HUES64 (cell line): ENCODE measurements around the gene CYTH4.

Experiments used
- H3K27ac ChIP-seq: 2 replicates; pipeline ENCODE4 v1.7.0; 2013; ENCODE audit warnings: low read depth, low read length, inconsistent platforms
- H3K27me3 ChIP-seq: 2 replicates; pipeline ENCODE4 v1.6.1; 2013; ENCODE audit warnings: mild to moderate bottlenecking, low read length; ENCODE audit not compliant: insufficient read depth
- H3K36me3 ChIP-seq: 2 replicates; pipeline ENCODE4 v1.6.1; 2013; ENCODE audit warnings: mild to moderate bottlenecking, low read length; ENCODE audit not compliant: insufficient read depth
- H3K4me1 ChIP-seq: 2 replicates; pipeline ENCODE4 v1.6.1; 2013; ENCODE audit warnings: mild to moderate bottlenecking, low read length, moderate library complexity; ENCODE audit not compliant: insufficient read depth
- H3K4me3 ChIP-seq: 2 replicates; pipeline ENCODE4 v1.5.1; 2013; ENCODE audit warnings: mild to moderate bottlenecking, low read length, moderate library complexity
- H3K9ac ChIP-seq: 2 replicates; pipeline ENCODE4 v1.6.1; 2013; ENCODE audit warnings: mild to moderate bottlenecking, low read depth, low read length
- H3K9me3 ChIP-seq: 2 replicates; pipeline ENCODE4 v1.6.1; 2013; ENCODE audit warnings: low read depth, low read length; ENCODE audit not compliant: insufficient read depth
- WGBS: fragments of 150-250, 120-280 bp; methylation state at CpG from one replicate; pipeline ENCODE4 v1.1.7; 2013; ENCODE audit warnings: missing lambda C conversion rate; 5-methylcytosine and 5-hydroxymethylcytosine counted together

The CYTH4 gene

DNA sequence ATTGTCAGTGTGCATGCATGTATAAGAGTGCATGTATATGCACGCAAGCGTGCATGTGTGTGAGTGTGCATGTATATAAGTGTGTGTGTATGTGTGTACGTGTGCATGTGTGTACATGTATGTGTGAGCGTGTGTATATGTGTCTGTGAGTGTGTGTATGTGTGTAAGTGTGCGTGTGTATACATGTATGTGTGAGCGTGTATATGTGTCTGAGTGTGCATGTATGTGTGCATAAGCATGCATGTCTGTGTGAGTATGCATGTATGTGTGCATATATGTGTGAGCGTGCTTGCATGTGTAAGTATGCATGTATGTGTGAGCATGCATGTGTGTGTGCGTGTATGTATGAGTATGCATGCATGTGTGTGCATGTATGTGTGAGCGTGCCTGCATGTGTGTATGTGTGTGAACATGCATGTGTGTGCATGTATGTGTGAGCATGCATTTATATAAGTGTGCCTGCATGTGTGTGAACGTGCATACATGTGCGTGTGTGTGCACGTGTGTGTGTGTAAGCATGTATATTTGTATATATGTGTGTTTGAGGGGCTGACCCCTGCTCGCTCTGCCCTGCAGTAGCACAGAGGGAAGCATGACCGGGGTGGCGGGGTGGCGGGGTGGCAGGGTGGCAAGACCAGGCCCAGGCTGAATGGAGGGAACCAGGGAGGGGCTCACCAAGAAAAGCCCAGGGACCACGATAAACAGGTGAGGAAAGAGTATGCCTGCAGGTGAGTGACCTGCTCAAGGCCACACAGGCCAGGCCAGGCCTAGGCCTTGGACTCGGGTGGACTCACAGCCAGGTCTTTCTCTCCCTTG lies 26.3 kb downstream of the CYTH4 start:
- Histone ChIP-seq H3K27ac (no peak overlapping the region), H3K9me3 (no peaks in the 10 kb centered on the region), H3K27me3 (0 out of 2 replicates have a peak, but pooled peaks cover 5% of the 10 kb centered on the region), H3K9ac (no peak overlapping the region), H3K4me1 (peaks cover 7% of the 10 kb centered on the region), H3K4me3 (no peak overlapping the region), H3K36me3 (no peaks in the 10 kb centered on the region)
- 87% methylated on average over 18 of the region's 18 CpGs for WGBS

DNA sequence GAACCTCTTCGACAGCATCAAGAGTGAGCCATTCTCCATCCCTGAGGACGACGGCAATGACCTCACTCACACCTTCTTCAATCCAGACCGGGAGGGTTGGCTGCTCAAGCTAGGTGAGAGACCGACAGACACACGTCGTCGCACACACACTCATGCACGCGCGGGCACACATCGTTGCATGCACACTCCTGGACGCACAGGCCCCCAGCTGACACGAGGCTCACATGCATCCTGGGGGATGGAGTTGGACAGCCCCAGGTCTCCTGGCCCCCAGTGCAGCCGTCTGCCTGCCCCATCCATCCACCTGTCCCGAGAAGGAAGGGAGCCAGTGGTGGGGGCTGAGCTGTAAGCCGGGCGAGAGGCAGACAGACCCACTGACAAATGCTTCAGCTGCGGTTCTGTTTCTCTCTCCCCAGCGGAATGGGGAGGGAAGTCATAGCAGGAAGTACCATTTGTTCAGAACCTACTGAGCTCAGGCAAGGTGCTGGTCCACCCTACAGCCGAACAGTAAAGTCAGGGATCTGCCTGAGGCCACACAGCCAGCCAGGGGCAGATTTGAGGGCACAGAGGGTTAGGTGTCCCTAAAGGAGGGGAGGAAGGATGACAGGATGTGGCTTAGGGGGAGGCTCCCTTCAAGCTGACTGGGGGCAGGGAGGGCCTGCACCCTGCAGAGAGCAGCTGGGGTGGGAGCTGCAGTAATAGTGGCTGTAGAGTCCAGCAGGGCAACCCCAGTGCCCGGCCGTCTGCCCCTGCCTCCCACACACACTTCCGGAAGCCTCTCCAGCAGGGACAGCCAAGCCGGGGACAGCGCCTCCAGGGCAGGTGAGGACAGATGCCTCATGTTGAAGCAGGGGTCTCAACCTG lies 27.1 kb downstream of the CYTH4 start:
- no peaks in the 10 kb centered on the region for H3K36me3 ChIP-seq
- peaks cover 4% of the 10 kb centered on the region for H3K4me1 ChIP-seq
- H3K4me3 ChIP-seq: no peak overlapping the region
- no peak overlapping the region for H3K9ac ChIP-seq
- H3K27ac ChIP-seq: no peak overlapping the region
- WGBS: 90% methylated on average over 26 of the region's 26 CpGs
- no peaks in the 10 kb centered on the region for H3K9me3 ChIP-seq
- H3K27me3 ChIP-seq: 0 out of 2 replicates have a peak, but pooled peaks cover 1% of the 10 kb centered on the region

DNA sequence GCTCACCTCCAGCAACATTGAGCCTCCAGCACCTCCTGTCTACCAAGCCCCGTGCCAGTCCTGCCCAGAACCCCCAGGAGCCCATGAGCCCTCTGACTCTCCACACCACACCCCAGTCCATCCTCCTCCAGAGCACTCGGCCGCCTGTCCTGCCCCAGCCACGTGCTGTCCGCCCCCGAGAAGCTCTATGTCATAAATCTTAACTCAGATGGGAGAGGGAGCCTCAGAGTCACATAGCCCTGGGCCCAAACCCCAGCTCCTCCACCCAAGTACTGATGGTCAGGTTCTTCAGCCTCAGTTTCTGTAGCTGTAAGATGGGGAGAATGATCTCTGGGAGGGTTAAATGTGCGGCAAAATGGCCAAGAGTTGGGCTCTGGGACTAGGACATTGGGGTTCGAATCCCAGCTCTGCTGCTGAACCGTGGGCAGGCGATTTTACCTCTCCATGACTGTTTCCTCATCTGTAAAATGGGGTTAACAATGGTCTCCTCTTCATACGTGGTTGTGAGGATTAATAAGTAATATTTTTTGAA lies 27.8 kb downstream of the CYTH4 start:
- Histone ChIP-seq H3K27ac (no peak overlapping the region), H3K4me1 (no peaks in the 10 kb centered on the region), H3K9me3 (no peaks in the 10 kb centered on the region), H3K9ac (no peak overlapping the region), H3K36me3 (no peaks in the 10 kb centered on the region), H3K27me3 (no peaks in the 10 kb centered on the region), H3K4me3 (no peak overlapping the region)
- 90% methylated on average over 11 of the region's 11 CpGs for WGBS

DNA sequence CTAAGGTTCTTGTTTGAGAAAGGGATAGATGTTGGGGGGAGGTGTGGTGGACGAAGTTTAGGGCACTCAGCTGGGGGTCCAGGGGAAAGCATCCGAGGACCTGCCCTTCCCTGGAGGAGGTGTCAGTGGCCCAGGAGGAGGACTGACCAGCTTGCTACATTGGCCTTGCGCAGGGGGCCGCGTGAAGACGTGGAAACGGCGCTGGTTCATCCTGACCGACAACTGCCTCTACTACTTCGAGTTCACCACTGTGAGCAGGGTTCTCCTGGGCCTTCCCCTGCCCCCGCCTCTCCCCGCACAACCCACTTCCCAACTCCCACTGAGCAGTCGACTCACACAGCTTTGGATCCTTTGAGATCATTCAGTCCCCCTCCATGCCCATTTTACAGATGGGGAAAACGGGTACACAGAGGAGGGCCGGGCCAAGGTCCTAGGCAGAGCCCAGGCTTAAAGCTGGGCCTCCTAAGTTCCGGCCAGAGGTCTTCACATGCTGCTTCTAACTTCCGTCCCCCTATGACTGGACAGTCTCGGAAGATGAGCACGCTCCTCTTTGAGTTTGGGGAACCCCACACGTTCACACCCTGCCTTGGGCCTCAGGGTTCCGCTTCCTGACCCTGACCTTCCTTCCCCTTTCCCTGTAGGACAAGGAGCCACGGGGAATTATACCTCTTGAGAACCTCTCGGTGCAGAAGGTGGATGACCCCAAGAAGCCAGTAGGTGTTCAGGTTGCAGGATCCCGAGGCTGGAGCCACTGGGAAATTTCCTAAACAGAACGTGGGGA lies 28.7 kb downstream of the CYTH4 start:
- no peaks in the 10 kb centered on the region for H3K36me3 ChIP-seq
- H3K4me3 ChIP-seq: no peak overlapping the region
- no peak overlapping the region for H3K27ac ChIP-seq
- no peak overlapping the region for H3K9ac ChIP-seq
- H3K4me1 ChIP-seq: no peaks in the 10 kb centered on the region
- 88% methylated on average over 25 of the region's 25 CpGs for WGBS
- no peaks in the 10 kb centered on the region for H3K9me3 ChIP-seq
- H3K27me3 ChIP-seq: no peaks in the 10 kb centered on the region

DNA sequence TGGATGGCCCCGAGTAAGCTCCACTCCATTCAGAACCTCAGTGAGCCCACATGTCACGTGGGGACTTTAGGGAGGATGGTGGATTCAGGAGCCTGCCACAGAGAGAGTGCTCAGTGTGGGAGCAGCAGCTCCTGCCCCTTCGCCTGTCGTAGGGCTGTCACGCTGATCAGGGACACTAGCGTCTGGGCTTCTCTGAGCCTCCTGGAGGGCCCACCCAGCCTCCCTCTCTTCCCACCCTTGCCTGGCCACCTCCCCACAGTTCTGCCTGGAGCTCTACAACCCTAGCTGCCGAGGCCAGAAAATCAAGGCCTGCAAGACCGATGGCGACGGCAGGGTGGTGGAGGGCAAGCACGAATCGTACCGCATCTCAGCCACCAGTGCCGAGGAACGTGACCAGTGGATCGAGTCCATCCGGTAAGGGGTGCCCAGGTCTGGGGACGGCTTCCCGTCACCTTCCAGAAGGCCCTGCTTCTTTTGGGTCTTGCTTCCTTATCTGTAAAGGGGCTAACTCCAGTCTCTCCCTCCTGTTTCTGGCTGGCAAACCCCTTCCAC lies 29.5 kb downstream of the CYTH4 start:
- no peak overlapping the region for H3K9ac ChIP-seq
- H3K9me3 ChIP-seq: no peaks in the 10 kb centered on the region
- no peaks in the 10 kb centered on the region for H3K4me1 ChIP-seq
- no peak overlapping the region for H3K27ac ChIP-seq
- no peaks in the 10 kb centered on the region for H3K27me3 ChIP-seq
- no peaks in the 10 kb centered on the region for H3K36me3 ChIP-seq
- no peak overlapping the region for H3K4me3 ChIP-seq
- WGBS: 88% methylated on average over 19 of the region's 19 CpGs

DNA sequence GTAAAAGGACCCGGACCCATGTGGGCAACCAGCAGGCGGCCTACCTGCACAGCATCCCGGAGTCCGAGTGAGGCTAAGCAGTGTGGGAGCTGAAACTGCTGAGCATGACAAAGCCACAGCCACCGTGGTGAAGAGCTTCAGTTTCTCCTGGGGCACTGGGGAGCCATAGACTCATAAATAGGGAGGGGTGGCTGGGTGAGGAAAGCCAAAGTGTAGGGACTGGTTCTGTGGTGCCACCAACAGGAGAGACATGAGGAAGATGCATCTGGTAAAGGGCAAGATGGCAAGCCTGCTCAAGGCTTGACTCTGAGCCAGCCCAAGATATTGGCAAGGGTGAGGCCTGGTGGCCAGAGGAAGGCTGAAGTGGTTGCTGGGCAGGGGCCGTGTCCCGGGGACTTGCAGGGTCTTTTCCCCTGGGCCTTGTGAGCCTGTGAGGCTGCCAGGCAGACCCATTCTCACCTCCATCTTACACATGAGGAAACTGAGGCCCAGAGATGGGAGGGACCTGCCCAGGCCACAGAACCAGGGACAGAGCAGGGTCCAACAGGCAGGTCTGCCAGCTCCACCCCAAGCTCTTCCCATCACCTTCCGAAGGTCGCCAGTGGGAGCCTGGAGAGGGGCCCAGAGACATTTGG lies 30.4 kb downstream of the CYTH4 start:
- H3K27me3 ChIP-seq: no peaks in the 10 kb centered on the region
- H3K36me3 ChIP-seq: no peaks in the 10 kb centered on the region
- WGBS: 93% methylated on average over 9 of the region's 9 CpGs
- H3K27ac ChIP-seq: no peak overlapping the region
- H3K9ac ChIP-seq: no peak overlapping the region
- H3K9me3 ChIP-seq: no peaks in the 10 kb centered on the region
- H3K4me1 ChIP-seq: no peaks in the 10 kb centered on the region
- H3K4me3 ChIP-seq: no peak overlapping the region

DNA sequence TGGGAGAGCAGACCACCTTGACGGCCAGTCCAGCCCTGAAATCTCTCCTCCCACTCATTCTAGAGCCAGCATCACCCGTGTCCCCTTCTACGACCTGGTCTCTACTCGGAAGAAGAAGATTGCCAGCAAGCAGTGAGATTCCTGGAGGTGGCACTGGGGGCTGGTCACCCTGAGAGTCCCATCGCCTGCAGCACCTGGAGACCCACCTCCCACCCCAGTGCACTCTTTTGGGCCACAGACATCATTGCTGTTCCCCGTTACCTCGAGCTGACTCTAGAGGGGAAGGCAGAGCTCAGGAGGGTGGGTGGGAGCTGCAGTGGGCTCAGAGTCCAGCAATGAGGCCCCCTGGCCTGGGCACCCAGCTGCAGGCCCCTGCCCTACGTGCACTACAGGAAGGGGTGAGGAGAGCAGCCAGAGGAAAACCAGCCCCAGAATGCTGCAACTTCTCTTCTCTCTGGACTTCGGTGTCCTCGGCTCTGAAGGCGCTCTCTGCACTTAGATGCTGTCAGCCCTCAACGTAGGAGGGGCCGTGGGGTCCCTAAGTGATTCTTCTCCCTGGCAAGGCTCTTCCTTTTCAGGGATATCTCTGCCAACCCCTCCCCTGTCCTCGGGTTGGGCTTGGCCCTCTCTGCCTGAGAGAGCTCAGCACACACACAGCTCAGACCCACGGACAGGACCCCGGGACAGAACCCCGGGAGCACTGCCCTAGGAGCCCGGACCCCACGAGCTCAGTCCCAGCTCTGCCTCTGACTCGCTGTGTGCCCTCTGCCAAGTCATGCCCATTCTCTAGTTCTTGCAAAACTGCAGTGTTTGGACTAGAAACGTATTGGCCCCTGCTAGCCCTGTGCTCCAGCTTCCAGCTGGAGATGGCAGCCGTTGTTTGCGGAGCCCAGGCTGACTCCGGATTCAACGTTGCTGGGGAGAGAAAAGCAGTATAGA lies 31.3 kb downstream of the CYTH4 start:
- 85% methylated on average over 25 of the region's 25 CpGs for WGBS
- Histone ChIP-seq H3K27me3 (no peaks in the 10 kb centered on the region), H3K36me3 (no peaks in the 10 kb centered on the region), H3K9me3 (no peaks in the 10 kb centered on the region), H3K27ac (no peak overlapping the region), H3K4me3 (no peak overlapping the region), H3K9ac (no peak overlapping the region), H3K4me1 (no peaks in the 10 kb centered on the region)

DNA sequence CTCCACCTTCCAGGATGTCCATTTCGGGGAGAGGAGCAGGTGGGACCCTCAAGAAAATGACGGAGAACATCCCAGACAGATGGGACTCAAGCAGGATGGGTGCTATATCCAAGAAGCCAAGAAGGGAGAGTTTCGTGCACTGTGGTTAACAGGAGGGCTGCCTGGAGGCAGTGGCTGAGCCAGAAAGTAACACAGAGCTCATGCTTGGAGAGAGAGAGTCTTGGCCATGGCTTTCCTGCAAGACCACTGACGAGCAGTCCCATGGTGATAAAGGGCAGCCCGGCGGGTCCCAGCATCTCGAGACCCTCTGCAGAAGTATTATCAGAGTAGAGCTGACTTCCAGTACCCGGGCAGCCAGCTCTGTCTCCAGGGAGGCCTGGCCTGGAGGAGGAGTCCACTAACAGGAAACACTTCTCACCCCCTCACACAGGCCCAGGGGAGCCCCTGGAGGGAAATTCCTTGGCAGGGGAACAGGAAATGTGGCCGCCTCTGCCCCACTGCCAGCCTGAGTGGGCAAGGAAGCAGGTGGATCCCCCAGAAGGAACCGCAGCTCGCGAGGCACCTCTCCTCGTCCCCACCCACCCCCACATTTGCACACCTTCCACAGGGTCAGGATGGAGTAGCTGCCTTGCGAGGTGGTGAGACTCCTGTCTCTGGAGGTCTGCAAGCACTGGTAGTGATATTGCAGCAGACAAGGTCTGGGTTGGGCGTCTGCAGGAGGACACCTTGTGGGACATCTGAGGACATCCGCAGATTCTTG lies 32.2 kb downstream of the CYTH4 start:
- H3K4me1 ChIP-seq: no peaks in the 10 kb centered on the region
- no peaks in the 10 kb centered on the region for H3K36me3 ChIP-seq
- WGBS: 83% methylated on average over 13 of the region's 16 CpGs
- H3K9ac ChIP-seq: no peak overlapping the region
- H3K9me3 ChIP-seq: no peaks in the 10 kb centered on the region
- H3K4me3 ChIP-seq: no peak overlapping the region
- no peak overlapping the region for H3K27ac ChIP-seq
- H3K27me3 ChIP-seq: no peaks in the 10 kb centered on the region

DNA sequence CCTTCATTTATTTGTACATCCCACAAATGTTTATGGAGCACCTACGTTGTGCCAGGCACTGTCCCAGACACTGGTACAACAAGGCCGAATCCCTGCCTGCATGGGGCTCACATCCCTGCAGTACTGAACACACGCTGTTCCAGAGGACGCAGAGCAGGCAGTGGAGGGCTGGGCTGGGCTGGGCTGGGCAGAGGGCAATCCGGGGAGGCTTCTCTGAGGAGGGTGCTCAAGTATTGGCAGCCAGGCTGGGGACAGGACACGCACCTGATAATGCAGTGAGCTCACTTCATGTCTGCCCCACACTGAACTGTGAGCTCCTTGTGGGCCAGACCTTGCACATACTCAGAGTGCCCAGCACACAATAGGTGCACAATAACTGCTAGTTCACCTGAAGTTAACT lies 34.1 kb downstream of the CYTH4 start:
- H3K27ac ChIP-seq: no peak overlapping the region
- 89% methylated on average over 6 of the region's 6 CpGs for WGBS
- no peak overlapping the region for H3K9ac ChIP-seq
- H3K27me3 ChIP-seq: no peaks in the 10 kb centered on the region
- no peaks in the 10 kb centered on the region for H3K9me3 ChIP-seq
- no peaks in the 10 kb centered on the region for H3K4me1 ChIP-seq
- no peak overlapping the region for H3K4me3 ChIP-seq
- H3K36me3 ChIP-seq: no peaks in the 10 kb centered on the region
